ENCODE data around the gene POLR3GL.

Gene POLR3GL

DNA sequence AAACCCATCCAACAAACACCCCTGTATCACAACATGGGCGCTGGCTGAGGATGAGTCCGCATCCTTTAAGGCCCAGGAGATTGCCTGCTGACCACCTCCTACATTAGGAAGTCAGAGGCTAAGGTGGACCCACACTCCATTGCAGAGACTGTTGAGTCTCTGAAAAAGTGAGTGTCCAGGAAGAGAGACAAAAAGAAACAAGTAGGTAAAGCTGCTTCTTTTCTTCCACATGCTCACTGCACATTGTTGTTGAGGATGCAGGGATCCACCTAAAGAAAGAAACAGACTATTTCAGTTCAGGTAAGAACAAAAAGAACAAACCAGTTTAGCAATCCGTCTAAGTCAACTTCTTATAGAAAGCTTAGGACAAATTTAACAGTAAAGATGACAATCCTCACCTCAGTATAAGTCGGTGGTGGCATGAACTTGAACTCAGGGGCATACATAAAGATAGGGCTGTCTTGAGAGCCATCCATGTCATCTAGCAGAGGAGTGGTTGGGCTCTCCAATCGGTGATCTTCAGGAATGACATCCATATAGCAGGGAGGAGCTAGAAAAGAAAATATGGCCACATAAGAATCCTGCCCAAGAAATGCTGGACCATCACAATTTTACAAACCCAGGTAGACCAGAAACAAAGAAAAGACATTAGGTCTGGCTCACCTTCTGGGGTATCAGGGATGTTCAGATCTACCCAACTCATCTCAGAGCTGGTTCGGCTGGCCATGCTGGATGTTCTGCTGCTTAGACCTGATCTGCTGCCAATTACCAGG, 29.3 kb downstream of the POLR3GL start:
- DNase-seq: no peak

DNA sequence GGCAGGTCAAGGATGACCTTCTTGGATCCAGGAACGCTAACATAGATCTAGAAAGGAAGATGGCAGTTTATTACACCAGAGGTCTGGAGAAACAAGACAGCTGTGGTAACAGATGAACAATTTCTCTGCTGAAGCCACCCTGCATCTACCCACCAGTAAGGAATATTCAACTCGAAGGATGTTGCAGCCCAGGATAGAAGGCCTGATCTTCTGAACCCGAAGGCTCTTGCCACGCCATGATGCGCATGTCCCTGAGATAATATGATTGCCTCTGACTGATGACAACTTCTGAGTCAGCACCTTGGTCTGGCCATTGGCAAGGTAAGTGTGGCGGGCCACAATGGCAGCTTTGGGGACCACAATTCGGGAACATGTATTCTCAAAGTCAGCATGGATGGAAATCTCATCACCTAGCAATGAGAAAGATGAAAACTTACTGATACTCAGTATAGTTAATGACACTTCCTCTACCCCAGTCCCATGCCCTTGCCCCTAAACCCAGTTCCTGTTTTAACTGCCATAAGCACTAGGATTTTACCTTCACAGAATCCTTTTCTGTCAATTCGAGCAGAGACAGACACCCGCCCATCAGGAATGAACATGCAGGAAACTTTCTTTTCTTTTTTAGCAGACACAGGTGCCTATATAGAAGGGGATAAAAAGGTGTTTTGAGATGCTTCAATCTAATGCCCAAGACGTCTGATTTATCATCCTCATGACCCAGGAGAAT, 30.1 kb downstream of the POLR3GL start:
- no peak for DNase-seq

DNA sequence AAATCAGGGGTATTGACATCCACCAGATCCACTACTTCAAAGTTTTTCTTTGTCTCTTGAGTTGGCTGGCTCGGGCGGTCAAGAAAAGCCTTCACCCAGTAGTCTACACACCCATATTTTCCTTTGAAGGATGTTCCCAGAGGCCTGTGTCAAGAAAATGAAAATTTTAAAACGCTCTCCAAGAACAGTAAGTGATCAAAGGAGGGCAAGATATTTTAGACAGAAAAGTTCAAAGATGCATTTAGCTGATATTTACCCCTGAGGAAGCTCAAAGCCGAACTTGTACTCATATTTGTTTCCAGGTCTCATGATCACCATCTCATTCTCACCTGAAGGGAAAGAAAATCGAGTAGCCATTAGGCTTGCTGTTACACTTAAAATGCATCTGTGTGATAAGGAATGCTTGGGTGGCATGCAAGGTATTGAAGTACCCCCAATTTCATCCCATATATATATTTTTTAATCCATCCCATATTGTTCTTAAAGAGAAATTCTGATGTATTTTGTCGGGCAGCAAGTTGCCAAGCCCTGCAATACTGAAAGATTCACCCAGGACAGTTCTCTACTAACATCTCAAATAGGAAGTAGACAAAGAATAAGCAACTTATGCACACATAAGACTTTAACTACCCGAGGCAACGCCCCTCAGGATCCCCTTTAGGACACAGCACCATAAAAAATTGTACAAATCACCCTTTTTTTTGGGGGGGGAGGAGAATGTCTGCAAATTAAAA, 30.8 kb downstream of the POLR3GL start:
- DNase-seq: no peak

DNA sequence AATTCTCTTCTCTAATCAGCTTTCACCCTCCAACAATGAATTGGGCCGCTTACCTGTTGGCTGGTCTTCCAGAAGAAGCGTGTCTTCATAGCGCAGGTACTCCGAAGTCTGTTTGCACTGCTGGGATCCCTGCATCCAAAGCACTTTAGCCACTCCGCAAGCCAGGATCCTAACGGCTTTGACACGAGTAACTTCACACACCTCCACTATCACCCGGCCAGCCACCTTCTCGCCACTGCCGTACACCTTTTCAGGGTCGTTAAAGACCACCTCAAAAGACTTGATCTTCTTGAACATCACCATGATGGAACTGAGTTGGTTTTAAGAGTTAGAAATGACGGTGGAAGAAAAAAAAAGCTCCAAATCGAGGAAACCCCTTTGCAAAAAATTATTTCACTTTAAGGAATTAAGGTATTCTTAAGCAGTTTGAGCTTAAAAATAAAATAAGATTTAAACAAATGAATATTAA, 31.5 kb downstream of the POLR3GL start:
- no peak for DNase-seq

DNA sequence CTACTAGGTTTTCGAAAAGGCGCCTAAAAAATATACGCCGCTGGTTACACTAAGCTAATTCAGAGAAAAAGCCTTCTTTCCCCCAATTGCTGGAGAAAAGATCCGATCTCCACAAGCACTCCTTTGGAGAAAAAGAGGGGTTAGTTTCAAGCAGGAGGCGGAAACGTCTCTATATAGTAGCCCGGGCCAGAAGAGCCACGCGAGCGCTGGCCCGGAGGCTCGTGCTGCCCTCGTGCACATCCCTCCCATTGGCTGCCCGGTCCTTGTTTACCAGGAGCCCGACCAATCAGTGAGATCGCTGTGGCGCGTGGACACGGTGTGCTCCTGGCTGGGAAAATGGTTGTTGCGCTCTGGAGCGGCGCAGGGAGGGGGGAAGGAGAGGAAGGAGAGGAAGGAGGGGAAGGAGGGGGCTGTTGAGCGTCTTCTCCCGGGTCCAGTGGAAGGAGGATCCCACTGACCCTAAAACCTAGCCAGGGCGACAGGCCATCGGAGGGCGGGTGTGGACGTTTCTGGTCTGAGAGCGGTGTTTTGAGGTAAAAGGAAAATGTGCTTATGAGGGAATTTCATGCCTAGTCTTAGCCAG, 32.0 kb downstream of the POLR3GL start, which contains the start of gene TXNIP:
Gene TXNIP, minus strand, starts transcription at position 147 of the 583 bp plus-strand sequence. CDS start 313 bp downstream, outside the sequence.
- DNase-seq: peak; percentile 99

DNA sequence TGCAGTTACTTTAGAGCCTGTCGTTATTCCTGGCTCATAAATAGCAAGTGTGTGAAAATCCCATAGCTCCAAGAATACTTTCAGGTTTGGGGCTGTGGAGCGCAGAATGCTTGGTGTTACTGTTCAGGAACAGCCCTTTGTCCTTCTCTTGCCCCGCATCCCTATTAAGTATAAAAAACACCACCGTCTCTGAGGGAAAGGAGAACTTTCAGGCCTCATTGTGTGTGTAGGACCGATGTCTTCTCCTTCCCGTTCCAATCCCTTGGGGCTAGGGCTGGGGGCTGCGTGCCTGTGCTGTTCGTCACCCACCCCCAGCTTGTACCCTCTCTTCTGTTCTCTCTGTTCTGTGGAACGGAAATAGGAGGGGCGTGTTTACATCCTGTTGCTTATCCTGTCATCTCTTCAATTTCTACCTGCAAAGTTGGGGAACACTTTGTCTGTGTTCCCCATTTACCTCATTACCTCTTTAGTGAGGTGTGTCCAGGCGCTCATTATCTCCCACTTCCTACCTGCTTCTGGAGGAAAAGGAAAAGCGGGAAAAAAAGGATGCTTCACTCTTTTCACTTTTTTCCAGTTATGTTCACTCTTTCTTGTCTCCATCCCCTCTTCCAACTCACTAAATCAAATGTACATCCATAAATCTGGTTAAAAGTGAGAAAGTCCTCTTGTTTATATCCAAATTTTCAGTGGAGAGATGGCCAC, 32.7 kb downstream of the POLR3GL start:
- DNase-seq: peak; percentile 59

DNA sequence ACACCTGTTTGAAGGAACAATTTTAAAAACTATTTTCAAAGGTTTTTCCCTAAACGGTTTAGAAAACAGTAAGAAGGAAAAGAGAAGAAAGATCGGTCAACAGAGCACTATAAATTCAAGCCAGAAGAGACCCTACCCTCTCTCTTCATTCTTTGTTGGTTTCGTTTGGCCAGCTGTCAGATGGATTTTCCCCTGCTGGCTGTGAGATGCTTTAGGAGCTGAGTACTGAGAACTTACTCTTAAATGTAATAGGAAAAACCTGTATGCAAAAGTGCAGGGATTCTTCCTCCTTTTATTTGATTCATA, 33.2 kb downstream of the POLR3GL start:
- no peak for DNase-seq

DNA sequence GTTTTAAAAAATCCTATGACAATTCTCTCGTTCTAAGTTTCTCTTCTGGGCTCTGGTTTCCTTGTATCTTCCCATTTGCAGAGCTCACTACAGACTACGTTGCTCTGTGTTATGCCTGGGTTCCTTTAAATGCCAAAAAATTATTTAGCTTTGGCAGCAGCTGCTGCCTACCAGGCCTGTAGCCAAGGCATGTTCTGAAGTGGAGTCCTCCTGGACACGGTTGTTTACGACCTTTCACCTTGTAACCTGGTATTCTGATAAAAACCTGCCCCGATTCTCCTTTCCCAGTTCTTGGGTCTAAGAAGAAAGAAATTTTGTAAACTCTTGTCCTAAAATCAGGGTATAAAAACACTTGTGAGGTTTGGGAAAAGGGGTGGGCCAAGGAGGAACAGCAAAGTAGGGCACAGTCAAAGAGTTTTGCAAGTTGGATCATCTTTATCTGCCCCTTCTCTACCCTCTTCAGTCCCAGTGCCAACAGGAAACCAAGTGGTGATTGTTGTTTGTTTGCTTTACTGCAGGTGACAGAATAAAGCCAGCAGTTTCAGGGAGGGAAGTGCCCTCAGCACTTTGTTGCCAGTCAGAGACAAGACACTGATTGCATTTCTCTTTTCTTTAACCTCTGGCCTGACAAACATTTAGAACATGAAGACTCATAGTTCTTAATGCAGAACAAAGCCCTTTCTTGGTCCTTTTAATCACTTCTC, 35.0 kb downstream of the POLR3GL start:
- peak; percentile 88 for DNase-seq

DNA sequence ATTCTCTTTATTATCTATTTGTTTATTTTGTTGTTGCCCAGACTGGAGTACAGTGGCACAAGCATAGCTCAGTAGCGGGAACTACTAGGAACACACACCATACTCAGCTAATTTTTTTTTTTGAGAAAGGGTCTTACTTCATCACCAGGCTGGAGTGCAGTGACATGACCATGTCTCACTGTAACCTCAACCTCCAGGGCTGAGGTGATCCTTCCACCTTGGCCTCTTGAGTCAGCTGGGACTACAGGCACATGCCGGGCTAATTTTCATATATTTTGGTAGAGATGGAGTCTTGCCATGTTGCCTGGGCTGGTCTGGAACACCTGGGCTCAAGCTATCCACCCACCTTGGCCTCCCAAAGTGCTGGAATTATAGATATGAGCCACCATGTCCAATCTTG, 37.2 kb downstream of the POLR3GL start:
- no peak for DNase-seq

DNA sequence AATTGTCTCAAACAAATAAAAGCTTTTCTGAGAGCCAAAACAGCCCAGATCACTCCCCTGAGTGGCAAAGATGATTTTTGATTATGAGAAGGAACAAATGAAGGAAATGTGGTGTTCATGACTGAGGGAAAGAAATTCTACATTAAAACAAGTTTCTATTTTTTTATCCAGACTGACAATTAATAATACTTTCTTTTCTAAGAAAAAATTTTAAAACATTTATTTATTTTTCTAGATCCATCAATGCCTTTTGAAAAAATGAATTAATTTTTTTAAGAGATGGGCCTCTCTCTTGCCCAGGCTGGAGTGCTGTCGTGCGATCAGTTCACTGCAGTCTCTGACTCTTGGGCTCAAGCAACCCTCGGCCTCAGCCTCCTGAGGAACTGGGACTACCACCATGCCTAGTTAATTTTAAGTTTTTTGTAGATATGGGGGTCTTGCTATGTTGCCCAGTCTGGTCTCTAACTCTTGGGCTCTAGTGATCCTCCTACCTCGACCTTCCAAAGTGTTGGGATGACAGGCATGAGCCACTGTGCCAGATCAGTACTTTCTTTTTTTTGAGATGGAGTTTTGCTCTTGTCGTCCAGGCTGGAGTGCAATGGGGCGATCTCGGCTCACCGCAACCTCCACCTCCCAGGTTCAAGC, 43.1 kb downstream of the POLR3GL start:
- no peak for DNase-seq

DNA sequence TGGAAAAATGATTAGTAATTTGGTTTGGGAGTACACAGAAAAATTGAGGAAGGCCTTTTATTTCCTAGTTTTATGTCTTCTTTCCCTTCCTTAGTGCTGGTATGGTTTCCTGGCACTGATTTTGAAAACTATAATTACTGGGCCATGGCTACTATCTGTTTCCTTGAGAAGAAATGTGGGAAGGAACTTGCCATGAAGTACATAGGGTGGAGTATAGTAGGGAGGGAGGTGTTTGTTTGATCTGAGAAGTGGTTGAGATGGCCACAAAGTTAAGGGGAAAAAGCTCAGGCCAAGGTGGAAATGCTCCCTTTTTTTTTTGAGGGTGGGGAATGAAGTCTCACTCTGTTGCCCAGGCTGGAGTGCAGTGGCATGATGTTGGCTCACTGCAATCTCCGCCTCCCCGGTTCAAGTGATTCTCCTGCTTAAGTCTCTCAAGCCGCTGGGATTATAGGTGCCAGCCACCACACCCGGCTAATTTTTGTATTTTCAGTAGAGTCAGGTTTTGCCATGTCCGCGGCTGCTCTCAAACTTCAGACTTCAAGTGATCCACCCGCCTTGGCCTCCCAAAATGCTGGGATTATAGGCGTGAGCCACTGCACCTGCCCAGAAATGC, 45.7 kb downstream of the POLR3GL start:
- no peak for DNase-seq

DNA sequence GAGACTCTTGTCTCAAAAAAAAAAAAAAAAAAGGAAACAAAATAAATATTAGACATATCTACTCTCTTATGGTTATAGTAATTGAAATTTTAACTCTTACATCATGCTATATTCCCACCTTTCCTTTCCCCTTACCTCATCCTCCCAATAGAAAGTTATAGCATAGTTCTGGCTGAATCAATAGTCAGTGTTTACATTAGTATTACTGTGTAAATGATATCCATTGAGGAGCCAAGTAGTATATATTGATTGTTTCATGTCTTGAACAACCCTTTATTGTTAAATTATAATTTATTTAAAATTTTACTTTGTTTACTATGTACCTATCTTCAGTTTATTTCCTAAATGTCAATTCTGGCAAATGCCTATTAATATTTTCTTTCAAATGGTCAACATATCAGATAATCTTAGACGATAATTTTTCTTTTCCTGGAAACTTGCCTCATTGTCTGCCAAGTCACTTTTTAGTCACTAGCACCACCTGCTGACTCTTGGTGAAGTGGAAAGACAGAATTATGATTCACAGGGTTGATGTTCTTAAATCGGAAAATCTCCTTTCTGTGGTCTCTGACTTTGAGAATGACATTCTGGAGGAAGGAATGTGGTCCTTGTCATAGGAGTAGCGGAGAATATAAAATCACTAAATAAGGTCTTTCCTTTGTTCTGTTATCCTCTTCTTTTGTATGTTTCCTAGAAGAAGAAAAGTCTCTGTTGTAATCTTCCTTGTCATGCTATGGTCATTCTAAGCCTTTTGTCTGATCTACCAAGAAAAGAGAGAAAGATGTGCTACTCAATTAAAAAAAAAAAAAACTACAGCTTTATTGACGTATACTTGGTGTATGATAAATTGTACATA, 48.4 kb downstream of the POLR3GL start:
- peak; percentile 69 for DNase-seq

DNA sequence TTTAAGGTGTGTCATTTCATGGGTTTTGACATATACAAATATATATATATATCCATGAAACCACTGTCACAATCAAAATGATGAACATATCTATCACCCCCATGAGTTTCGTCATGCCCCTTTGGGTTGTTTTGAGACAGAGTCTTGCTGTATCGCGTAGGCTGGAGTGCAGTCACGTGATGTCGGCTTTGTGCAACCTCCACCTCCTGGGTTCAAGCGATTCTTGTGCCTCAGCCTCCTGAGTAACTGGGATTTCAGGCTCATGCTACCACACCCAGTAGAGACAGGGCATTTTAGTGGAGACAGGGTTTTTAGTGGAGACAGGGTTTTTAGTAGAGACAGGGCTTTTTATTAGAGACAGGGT, 49.1 kb downstream of the POLR3GL start:
- no peak for DNase-seq

DNA sequence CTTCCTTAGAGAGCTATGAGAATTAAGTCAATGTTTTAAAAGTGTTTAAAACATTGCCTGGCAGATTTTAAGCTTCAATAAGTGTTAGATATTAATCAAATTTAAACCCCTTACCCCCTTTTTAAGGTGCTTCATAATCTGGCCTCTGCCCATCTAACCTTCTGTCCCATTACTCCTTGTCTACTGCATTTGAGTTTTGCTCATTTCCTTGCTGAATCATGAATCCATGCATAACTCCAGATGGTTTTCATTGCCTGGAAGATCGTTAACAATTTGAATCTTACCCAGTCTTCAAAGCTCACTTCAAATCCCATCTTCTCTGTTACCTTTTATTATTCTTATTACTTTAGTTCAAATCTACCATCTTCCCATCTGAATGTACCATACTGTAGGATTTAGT, 52.4 kb downstream of the POLR3GL start:
- no peak for DNase-seq

DNA sequence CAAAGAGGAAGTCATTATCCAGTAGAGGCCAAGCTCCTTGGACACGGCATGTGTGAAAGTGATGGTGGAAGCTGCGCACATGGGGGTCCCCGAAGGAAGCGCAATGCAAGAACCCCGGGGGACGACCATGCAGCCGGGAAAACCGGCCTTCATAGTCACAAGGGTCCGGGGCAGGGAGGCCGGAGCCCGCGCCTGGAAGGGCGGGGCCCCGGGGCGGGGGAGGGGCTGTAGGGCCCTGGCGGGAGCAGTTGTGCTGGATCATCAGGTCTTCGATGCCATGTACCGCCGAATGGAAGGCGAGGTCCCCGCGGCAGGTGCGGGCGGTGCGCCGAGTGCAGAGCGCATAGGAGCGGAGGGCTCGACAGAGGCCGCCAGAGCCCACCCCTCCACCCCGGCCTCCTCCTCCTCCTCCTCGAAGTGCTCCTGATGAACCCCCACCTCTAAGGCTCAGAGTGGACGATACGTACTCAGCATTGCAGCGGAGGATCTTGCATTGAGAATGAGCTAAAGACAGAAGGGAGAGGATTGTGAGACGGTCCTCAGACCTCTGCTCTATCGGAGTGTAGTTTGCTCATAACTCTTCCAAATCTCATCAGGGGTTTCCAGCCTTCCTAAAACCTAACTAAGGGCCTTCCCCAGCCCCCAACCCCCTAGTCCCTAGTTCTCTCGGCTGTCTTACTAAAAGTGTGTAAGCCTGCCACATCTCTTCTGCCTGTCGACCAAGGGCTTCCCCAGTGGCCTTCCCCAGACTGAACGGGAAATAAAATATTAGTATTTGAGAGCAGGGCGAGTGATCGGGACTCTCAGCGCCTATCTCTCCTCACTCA, 55.0 kb downstream of the POLR3GL start:
- no peak for DNase-seq

DNA sequence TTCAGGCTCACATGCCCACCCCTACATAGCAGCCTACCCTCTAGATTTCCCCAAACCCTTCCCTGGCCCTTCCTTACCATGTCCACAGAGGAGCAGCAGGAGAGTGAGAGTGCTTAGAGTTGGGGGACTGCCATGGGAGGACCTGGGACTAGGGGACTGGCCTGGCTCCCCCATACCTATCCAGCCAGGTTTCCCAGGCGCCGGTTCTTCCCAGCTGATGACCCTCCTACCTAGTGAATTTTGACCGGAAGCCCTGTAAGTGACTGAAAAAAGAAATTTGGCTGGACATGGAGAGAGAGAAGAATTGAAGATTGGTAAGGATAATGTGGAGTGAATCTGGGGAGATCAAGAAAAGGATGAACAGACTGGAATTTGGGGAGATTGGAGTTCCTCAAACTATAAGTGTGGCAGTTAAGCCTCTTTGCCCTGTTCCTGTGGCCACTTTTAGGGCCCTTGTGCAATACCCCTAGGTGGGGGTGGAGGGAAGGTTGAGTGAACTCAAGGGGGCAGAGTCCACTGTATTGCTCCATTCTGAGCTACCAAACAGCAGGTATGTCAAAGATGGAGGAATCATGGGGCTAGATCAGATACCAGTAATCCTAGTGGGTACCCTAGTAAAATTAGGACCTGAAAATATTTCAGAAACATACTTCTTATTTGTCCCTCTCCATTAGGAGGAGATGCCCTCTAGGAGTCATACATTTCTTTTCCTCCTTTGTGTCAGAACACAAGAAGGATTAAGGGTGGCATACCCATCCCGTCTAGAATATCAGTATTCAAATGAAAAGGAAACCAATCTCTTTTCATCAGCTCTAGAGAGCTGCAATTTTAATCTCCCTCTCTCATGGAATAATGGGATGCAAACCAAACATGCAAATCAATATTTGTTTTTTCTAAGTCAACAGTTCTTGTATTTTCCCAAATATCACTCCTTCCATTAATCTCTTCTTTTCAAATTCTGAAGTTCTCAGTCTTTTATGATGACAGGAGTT, 55.9 kb downstream of the POLR3GL start:
- DNase-seq: no peak

DNA sequence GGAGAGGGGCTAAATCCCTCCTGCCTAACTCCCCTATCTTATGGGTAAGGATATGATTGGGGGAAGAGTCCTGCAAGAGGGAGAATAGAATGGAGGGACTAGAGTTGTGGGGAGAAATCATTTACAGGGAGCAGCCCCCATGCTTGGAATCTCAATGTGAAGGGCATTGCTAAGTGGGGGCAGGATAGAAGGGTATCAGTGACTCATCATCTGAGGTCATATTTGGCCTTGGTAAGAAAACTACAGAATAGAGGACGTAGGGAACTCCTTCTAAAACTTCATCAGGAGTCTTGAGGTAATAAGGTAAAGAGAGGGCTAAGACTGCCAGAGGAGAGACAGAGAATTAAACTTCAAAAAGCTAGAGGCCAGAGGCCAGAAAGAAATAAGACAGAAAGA, 56.6 kb downstream of the POLR3GL start:
- no peak for DNase-seq
